ENCODE data around the gene LIPC. TPM values are rescaled to one million over a fixed set of nuclear protein-coding genes. Genes with fewer than 3 reads are reported as not detected.

Gene LIPC
- total RNA-seq, 1 experiment from 2014 or later = not detected

- ATAC-seq (no peak), DNase-seq (ENCODE audit: low read depth, low spot score) (no peak)
- POLR2A ChIA-PET = no interaction called here
These were observed 105.2 kb downstream of the LIPC start for GRCh38 chr15:58537033-58537432.

More at GRCh38 chr15:58537033-58537432, 105.2 kb downstream of the LIPC start:
- intact Hi-C loops (cut with micrococcal nuclease) = no loop called here
- Histone ChIP-seq H3K9me2 (ENCODE audit: insufficient read depth) (no peaks in the 10 kb centered on the region; the same call in 1 of the 2 replicates), H3K4me1 (ENCODE audit: control insufficient read depth in 1 of 2, insufficient read depth in 2 of 2, low read length in 2 of 2) (no peaks in the 10 kb centered on the region), H2AFZ (ENCODE audit: low read depth, low read length, poor library complexity, severe bottlenecking) (no peak overlapping the region), H4K20me1 (ENCODE audit: insufficient read depth) (no peaks in the 10 kb centered on the region), H3K4me2 (ENCODE audit: low read length) (no peak overlapping the region), H3K9ac (ENCODE audit: low read length) (no peak overlapping the region), H3K27ac (ENCODE audit: low read depth, low read length) (no peak overlapping the region), H3K27me3 (ENCODE audit: insufficient read depth, low read length) (no peaks in the 10 kb centered on the region), H3K36me3 (ENCODE audit: control insufficient read depth in 1 of 2, insufficient read depth in 2 of 2, low read length in 2 of 2) (no peaks in the 10 kb centered on the region), H3K4me3 (replicated peaks in 1 of 2; ENCODE audit: low read depth in 1 of 2, low read length in 2 of 2) (no peak overlapping the region), H3K79me2 (ENCODE audit: insufficient read depth, low read length) (no peaks in the 10 kb centered on the region), H3K9me3 (ENCODE audit: control insufficient read depth in 1 of 2, insufficient read depth in 1 of 2, low read depth in 1 of 2, low read length in 2 of 2) (no peaks in the 10 kb centered on the region)
- RAD21 ChIA-PET (ENCODE audit: low non-redundant PET in 1 of 2, low total read pairs in 2 of 2, uncharacterized antibody in 2 of 2, unreplicated experiment in 2 of 2) = no interaction called here
- TF ChIP-seq TCF7L2 (IDR thresholded peaks at IDR 0.05; ENCODE audit: borderline replicate concordance, extremely low read depth, insufficient read depth, insufficient read length) = no peak
- TF ChIP-seq ELF1 (IDR thresholded peaks at IDR 0.05; ENCODE audit: borderline replicate concordance, low read depth) = no peak
- no peak for TF ChIP-seq POLR2A (IDR thresholded peaks at IDR 0.05; ENCODE audit: borderline replicate concordance, extremely low read depth, insufficient read depth, insufficient read length)
- no peak for TF ChIP-seq ZBTB33 (IDR thresholded peaks at IDR 0.05; ENCODE audit: extremely low read depth, insufficient replicate concordance, low read length)
- TF ChIP-seq SIN3A (IDR thresholded peaks at IDR 0.05; ENCODE audit: low read depth) = no peak
- no peak for TF ChIP-seq CTCF (IDR thresholded peaks at IDR 0.05 in 2 of 3, conservative IDR thresholded peaks at IDR 0.05 in 1 of 3; ENCODE audit: borderline replicate concordance in 1 of 3, insufficient read depth in 1 of 3, low read depth in 2 of 3, low read length in 2 of 3)
- CTCF ChIA-PET = no interaction called here
- BruUV-seq (replicated peaks) = no TSS peak
